Stimulated activated CD4-positive, alpha-beta T cell treated with anti-CD3 and anti-CD28 coated beads, Interleukin-4, amount 100 ng/mL, for 4 hours (primary cell): ENCODE data around the gene ASIC4.

Experiments
- DNase-seq, 2 experiments: peaks; one replicate each; pipeline ENCODE4 v3.0.0-alpha.2; 2020

Gene ASIC4

GRCh38 chr2:219482674-219483405, 31.4 kb upstream of the ASIC4 start:
- DNase-seq = no peak

GRCh38 chr2:219483451-219484342, 30.6 kb upstream of the ASIC4 start:
- DNase-seq = no peak

- DNase-seq = no peak
These were observed 29.7 kb upstream of the ASIC4 start for GRCh38 chr2:219484343-219485200.

GRCh38 chr2:219485201-219485580, 29.1 kb upstream of the ASIC4 start:
- DNase-seq = no peak

- DNase-seq = no peak
These were observed 27.8 kb upstream of the ASIC4 start for GRCh38 chr2:219486380-219486959.

GRCh38 chr2:219488149-219488843, 26.0 kb upstream of the ASIC4 start:
- no peak for DNase-seq

- DNase-seq = no peak
These were observed 25.5 kb upstream of the ASIC4 start for GRCh38 chr2:219488844-219489194.

GRCh38 chr2:219489315-219489714, 25.0 kb upstream of the ASIC4 start:
- no peak for DNase-seq

- no peak for DNase-seq
These were observed 24.1 kb upstream of the ASIC4 start for GRCh38 chr2:219490186-219490585.

- no peak for DNase-seq
These were observed 23.6 kb upstream of the ASIC4 start for GRCh38 chr2:219490600-219491130.

GRCh38 chr2:219491278-219491963, 22.9 kb upstream of the ASIC4 start:
- DNase-seq = no peak

GRCh38 chr2:219492575-219492974, 21.7 kb upstream of the ASIC4 start:
- DNase-seq = no peak

- DNase-seq = no peak
These were observed 21.2 kb upstream of the ASIC4 start for GRCh38 chr2:219493086-219493485.

GRCh38 chr2:219494952-219495530, 19.2 kb upstream of the ASIC4 start:
- no peak for DNase-seq

GRCh38 chr2:219495531-219496122, 18.7 kb upstream of the ASIC4 start:
- DNase-seq = peak; percentile 40 to 45

- DNase-seq = no peak
These were observed 17.9 kb upstream of the ASIC4 start for GRCh38 chr2:219496247-219496824.

- DNase-seq = no peak
These were observed 17.3 kb upstream of the ASIC4 start for GRCh38 chr2:219496825-219497494.

GRCh38 chr2:219497495-219498279, 16.6 kb upstream of the ASIC4 start:
- no peak for DNase-seq
